Measurements from ENCODE around the gene SAG.

Gene SAG

GRCh38 chr2:233389601-233390125 is 82.0 kb downstream of the SAG start:
- peaks cover 3 to 60% (median 33%) of the 10 kb centered on the region in 4 donors for H3K4me1 ChIP-seq
- no peak for TF ChIP-seq CTCF (IDR thresholded peaks at IDR 0.05)
- H3K27me3 ChIP-seq = no peaks in the 10 kb centered on the region
- intact Hi-C loops (cut with DNase I; ENCODE audit: low total_unique reads) = loop anchor here (10.0 kb wide), 1 partner anchor 55 kb away; no protein-coding TSS in a partner anchor
- peaks cover 0 to 5% (median 0%) of the 10 kb centered on the region in 3 donors for H3K36me3 ChIP-seq
- no peak overlapping the region for H3K4me3 ChIP-seq
- peak overlapping the region; percentile 74 to 85 for H3K27ac ChIP-seq
- DNase-seq = no peak
- H3K9me3 ChIP-seq = no peaks in the 10 kb centered on the region

- Histone ChIP-seq H3K4me3 (no peak overlapping the region), H3K36me3 (peaks cover 0 to 23% (median 5%) of the 10 kb centered on the region in 3 donors), H3K27ac (no peak overlapping the region), H3K27me3 (no peaks in the 10 kb centered on the region), H3K4me1 (peaks cover 0 to 3% (median under 1%) of the 10 kb centered on the region in 4 donors), H3K9me3 (no peaks in the 10 kb centered on the region)
- intact Hi-C loops (cut with DNase I; ENCODE audit: low total_unique reads) = no loop called here
- TF ChIP-seq CTCF (IDR thresholded peaks at IDR 0.05) = no peak
- DNase-seq = no peak
Measured at GRCh38 chr2:233395687-233396086, 88.1 kb downstream of the SAG start.

All from tibial artery (tissue), 4 donors.